ENCODE results near the gene TOP2A.
"Not testable (repeated sequence)": the region's sequence is repeated elsewhere in the genome, so short reads cannot be mapped to it uniquely, and the experiment has no call there.

The TOP2A gene

GRCh38 chr17:40375786-40376185 is 41.9 kb downstream of the TOP2A start:
- DNase-seq (ENCODE audit: low read depth): not testable (repeated sequence)

GRCh38 chr17:40374821-40375498 is 42.7 kb downstream of the TOP2A start:
- DNase-seq (ENCODE audit: low read depth): no peak

GRCh38 chr17:40373999-40374398 is 43.7 kb downstream of the TOP2A start:
- DNase-seq (ENCODE audit: low read depth): no peak

GRCh38 chr17:40373324-40373723 is 44.4 kb downstream of the TOP2A start:
- no peak for DNase-seq (ENCODE audit: low read depth)

GRCh38 chr17:40372644-40373043 is 45.1 kb downstream of the TOP2A start:
- not testable (repeated sequence) for DNase-seq (ENCODE audit: low read depth)

- no peak for DNase-seq (ENCODE audit: low read depth)
These were observed 45.7 kb downstream of the TOP2A start for GRCh38 chr17:40372031-40372430.

GRCh38 chr17:40371261-40371929 is 46.3 kb downstream of the TOP2A start:
- DNase-seq (ENCODE audit: low read depth): no peak

GRCh38 chr17:40369923-40370322 is 47.8 kb downstream of the TOP2A start:
- no peak for DNase-seq (ENCODE audit: low read depth)

- not testable (repeated sequence) for DNase-seq (ENCODE audit: low read depth)
These were observed 50.0 kb downstream of the TOP2A start for GRCh38 chr17:40367728-40368127.

GRCh38 chr17:40366861-40367518 is 50.7 kb downstream of the TOP2A start:
- no peak for DNase-seq (ENCODE audit: low read depth)

GRCh38 chr17:40366076-40366860 is 51.4 kb downstream of the TOP2A start:
- no peak for DNase-seq (ENCODE audit: low read depth)

- DNase-seq (ENCODE audit: low read depth): no peak
These were observed 52.8 kb downstream of the TOP2A start for GRCh38 chr17:40364906-40365305.

- DNase-seq (ENCODE audit: low read depth): no peak
These were observed 53.4 kb downstream of the TOP2A start, which contains the start of gene GJD3 for GRCh38 chr17:40364121-40364861. Gene GJD3 (minus strand): TSS chr17:40364737. CDS start chr17:40363815, 922 bp downstream.

GRCh38 chr17:40363111-40363827 is 54.4 kb downstream of the TOP2A start:
- no peak for DNase-seq (ENCODE audit: low read depth)

- DNase-seq (ENCODE audit: low read depth): peak; percentile 63
These were observed 55.0 kb downstream of the TOP2A start for GRCh38 chr17:40362696-40363110.

GRCh38 chr17:40361925-40362695 is 55.6 kb downstream of the TOP2A start:
- no peak for DNase-seq (ENCODE audit: low read depth)

GRCh38 chr17:40361063-40361924 is 56.4 kb downstream of the TOP2A start:
- no peak for DNase-seq (ENCODE audit: low read depth)

- DNase-seq (ENCODE audit: low read depth): no peak
These were observed 57.6 kb downstream of the TOP2A start for GRCh38 chr17:40360091-40360490.
